ENCODE measurements around the gene ATP2C2.

DNA sequence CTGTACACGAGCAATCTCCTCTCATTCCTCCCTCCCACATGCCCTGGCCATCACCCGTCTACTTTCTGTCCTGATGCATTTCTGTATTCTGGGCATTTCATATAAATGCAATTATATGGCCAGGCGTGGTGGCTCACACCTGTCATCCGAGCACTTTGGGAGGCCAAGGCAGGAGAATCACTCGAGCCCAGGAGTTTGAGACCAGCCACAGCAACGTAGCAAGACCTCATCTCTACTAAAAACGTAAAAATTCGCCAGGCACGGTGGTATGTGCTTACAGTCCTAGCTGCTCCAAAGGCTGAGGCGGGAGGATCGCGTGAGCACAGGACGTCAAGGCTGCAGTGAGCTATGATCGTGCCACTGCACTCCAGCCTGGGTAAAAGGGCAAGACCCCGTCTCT lies 131.3 kb downstream of the ATP2C2 start:
- TF ChIP-seq POLR2A (IDR thresholded peaks at IDR 0.05; ENCODE audit: low read length) (no peak), GATA1 (IDR thresholded peaks at IDR 0.05; ENCODE audit: low read depth, low read length) (no peak)
